GM21619 (cell line): Measurements from ENCODE around the gene N4BP2L2.

ENCODE experiments used
- ATAC-seq: cut with Tn5 transposase; IDR thresholded peaks from one replicate; pipeline ENCODE4 v1.9.1; 2021; ENCODE audit not compliant: unreplicated experiment

Gene N4BP2L2

GRCh38 chr13:32471187-32471922 lies 67.2 kb downstream of the N4BP2L2 start:
- no peak for ATAC-seq

DNA sequence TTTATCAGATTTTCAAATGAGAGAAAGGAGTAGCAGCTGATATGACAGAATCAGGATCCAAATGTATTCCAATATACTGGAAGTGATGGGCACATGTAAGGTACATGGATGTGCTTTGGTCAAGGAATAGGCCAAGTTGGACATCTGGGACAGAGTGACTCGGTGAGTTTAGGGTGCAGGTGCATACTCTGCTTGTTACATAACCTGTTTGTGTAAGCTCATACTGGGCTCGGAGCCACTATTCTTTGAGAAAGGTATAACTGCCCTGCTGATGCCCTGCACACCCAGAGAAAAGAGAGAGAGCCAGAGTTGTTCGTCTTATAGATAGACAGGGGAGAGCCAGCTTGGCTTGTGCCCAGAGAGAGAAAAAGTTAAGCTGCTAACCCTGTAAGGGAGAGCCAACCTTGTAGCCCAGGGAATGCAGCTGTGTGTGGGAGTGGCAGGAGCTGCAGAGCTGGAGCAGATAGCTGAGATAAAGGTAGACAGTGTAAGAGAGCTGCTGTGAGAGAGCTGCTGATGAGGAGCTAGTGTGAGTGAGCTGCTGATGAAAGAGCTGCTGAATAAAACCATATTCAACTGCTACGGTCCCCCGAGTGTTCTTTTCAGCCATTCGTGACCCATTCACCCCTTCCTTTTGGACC lies 70.0 kb downstream of the N4BP2L2 start:
- ATAC-seq, result no peak

- ATAC-seq, result no peak
These were observed 82.0 kb downstream of the N4BP2L2 start for GRCh38 chr13:32456591-32456990.

DNA sequence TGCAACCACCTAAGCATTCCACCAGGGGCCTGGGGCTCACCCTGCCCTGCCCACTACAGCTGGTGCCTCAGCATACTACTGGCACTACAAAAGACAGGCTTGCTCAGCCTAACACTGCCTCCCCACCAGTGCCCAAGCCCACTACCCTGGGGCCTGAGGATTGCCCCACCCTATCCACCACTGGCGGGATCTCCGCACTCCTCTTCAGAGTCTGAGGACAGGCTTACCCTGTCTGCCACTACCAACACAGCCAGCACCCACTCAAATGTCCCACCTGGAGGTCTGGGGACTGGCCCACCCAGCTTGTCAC lies 83.0 kb downstream of the N4BP2L2 start:
- no peak for ATAC-seq

DNA sequence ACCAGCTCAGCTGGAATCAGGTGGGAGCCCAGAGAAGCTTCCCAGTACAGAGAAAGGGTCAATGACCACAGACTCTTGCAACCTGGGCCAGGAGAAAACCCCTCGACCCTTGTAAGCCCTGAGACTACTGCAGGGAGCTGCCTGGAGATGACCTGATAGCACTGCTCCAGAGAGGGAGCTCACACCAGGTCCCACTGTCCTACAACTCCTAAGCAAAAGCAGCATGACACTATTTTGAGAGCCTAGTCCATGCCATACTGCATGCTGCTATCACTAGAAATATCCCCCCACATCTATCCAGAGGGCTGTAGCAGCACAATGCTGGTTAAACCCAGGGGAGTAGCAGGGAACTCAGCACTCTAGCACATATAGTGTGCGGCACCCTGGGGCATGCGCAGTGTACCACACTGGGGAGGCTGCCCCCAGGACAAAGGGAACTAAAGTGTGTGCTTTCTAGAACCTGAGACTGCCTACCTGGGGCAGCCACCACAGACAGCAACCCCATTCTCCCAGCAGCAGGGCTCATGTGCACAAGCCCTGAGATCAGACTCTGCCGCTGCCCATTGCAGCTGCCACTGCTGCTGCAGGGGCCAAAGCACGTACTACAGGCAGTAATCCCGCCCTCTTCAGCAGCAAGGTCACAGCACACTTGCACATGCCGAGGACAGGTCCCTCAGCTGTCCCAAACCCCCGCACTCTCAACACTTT lies 83.6 kb downstream of the N4BP2L2 start:
- no peak for ATAC-seq

- no peak for ATAC-seq
These were observed 84.6 kb downstream of the N4BP2L2 start for GRCh38 chr13:32453981-32454380.

DNA sequence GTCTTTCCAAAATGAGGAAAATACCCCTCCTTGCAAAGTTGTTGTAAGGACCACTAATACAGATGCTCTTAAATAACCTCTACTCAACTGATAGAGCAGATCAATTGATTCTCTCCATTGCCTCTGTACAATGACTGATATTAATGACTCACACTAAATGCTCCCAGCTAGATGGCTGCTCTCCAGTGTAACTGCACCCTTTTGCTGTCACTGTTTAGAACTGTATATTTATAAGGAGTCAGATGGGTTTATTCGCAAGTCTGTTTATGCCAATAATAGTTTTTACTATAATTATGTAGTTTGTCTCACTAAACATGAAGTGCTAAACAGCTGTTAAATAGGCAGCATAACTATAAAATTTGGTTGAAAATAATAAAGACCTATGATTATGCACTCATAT lies 89.6 kb downstream of the N4BP2L2 start:
- ATAC-seq, result no peak

- no peak for ATAC-seq
These were observed 90.5 kb downstream of the N4BP2L2 start for GRCh38 chr13:32447894-32448623.

DNA sequence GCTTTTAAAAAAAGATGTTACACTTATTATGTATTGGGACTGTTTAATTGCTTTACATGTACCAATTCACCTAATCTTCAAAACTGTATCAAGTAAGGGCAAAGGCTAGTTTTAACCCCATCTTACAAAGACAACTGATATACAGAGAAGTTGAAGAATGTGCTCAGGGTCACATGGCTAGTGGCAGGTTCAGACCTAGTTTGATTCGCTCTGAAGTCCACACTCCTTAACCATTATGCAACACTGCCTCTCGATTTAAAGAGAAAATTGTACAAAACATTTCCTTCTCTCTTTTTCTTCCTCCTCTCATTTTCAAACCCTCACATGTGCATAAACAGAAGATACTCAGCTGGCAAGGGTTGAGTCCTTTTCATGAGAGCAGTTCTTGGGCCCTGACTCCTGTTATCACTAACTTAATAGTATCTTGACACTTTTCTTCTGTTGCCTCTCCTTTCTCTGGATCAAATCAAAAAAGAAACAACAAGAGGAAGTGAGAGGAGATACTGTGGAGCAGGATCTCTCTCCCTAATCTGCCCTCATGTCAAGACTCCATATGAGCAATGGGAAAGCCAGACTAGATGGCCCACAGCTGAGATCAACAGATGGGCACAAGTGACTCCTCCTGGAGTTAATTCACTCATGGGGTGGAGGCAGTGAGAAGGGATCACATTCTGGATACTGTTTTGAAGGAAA lies 91.7 kb downstream of the N4BP2L2 start:
- no peak for ATAC-seq

DNA sequence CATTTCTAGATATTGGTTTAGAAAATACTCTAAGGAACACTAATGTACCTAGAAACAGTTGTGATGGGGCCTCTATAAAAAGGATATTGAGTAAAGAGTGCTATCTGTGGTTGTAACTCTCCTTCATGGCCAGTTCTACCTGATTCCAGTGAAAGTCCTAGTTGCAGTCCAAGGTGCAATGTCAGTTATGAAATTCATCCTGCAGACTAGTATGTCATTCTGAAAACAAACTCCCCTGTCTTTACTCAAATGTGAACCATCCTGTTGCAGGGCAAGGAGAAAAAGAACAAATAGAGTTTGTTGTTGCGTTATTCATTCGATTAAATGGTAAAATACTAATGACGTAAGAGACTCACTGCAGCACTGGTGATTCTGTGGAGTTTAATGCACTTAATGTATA lies 92.4 kb downstream of the N4BP2L2 start:
- ATAC-seq, result no peak

GRCh38 chr13:32445461-32445860 lies 93.1 kb downstream of the N4BP2L2 start:
- no peak for ATAC-seq

GRCh38 chr13:32443111-32443510 lies 95.5 kb downstream of the N4BP2L2 start:
- ATAC-seq, result no peak

GRCh38 chr13:32438871-32439270 lies 99.7 kb downstream of the N4BP2L2 start:
- ATAC-seq, result no peak

DNA sequence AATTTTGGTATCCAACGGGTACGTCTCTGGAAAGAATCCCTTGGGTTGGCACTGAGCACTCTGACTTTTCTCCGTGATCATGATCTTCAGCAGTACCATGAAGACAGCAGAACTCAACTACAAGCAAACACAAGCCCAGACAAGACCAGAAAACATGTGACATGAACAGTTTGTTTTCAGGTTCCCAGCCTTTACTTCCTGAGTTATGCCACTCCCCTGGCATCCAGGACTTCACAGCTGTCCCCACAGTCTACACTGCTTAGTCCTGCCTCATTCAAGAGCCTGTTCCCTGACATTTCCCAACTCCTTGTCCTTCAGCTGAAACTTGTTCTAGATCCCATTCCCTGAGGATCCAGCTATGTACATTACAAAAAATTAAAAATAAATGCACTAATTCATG lies 105.7 kb downstream of the N4BP2L2 start:
- ATAC-seq, result no peak

DNA sequence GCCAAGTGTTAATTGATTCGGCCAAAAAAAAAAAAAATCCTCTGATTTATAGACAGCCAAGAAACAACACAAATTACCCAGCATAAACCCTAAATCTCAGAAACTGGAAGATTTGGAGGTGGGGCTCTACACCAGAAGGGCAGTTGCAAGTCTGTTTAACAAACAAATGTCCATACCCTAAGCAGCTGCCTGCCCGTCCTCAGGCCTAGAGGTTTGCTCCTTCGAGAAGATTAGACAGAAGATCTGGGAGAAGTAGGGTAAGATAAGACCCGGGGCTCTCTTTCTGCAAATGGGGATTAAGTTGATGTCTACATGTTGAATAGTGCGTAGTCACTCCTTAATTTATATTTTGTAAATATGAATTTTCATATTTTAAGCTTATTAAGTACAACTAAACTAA lies 107.2 kb downstream of the N4BP2L2 start:
- ATAC-seq, result no peak

DNA sequence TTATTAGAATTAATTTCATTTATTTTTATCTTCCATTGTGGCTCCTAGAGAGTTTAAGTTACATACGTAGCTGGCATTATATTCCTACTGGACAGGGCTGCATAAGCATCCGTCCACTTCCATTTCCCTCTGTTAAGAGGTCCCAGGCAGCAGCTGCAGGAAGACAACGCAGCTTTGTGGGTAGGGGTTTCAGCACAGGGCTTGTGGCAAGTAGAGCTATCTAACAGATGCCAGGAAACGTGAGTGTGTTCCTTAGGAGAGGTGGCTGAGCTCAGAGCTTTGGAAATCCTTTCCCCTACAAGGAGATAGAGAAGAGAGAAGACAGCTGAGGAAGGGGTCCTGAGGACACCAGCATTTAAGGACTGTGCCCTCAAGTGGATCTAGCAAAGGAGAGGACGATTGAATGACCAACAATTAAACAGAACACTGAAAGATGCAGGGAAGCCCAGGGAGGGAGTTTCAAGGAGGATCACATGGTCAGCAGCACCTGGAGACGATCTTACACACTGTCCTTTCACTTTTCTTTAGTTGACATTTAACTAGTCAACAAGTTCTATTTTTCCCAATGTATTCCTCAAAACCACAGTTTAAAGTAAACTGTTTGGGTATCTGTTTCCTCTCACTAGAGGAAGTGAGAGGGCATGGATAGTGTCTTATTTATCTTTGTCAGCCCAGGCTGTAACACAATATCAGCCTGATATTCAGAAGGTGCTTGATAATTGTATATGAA lies 108.4 kb downstream of the N4BP2L2 start:
- no peak for ATAC-seq

DNA sequence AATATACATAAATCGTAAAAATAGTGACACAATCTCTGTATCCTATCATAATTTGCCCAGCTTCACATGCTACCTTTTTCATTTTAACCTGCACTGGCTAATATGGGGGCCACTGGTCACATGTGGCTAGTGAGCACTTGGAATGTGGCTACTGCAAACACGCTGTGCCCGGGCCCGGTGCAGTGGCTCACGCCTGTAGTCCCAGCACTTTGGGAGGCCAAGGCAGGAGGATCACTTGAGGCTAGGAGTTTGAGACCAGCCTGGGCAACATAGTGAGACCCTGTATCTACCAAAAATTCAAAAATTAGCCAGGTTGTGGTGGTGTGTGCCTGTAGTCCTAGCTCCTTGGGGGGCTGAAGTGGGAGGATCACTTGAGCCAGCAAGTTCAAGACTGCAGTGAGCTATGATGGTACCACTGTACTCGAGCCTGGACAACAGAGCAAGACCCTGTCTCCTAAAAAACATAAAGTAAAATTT lies 109.1 kb downstream of the N4BP2L2 start:
- ATAC-seq, result no peak

- ATAC-seq, result no peak
These were observed 109.8 kb downstream of the N4BP2L2 start for GRCh38 chr13:32428581-32429432.

DNA sequence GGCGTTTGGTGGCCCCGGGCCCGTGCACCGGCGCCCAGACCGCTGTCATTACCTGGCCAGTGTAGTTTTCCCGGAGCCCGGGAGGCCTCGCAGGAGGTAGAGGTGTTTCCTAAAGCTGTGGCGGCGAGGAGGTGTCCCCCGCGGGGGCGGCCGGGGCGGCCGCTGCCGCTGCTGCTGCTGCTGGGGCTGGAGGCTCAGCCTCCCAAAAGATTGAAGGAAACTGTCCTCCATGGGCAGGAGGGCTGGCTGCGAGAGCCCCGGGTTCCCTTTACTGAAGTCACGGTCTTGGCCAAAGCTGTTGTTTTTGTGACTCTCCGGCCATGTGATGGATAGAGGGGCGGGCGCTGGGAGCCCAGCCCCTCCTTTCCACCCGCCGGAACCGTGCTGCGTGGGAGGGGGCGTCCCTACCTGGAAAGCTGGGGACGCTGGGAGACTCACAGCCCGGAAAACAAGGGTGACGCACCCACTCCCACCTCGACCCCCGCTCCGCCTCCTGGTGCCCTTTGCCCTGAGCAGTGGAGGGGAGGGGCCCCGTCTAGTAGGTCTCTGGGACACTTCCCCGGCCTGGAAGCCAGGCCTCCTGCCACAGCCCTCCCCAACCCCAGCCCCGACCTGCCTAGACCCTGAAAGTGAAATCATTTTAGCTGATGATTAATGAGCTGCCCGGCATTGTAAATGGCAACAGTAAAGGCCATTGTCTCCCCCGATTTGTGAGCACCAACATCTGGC lies 110.6 kb downstream of the N4BP2L2 start, which contains the start of gene N4BP2L1:
N4BP2L1 (minus strand) TSS at position 279 of the 729 bp plus-strand sequence; CDS start at position 231, 48 bp downstream.
- ATAC-seq, result peak; percentile 70
